Mucosa of rectum (tissue), 2 donors: ENCODE results near the gene TCTN1.
A peak's percentile ranks its signal among the peaks of the same experiment; 100 is the strongest.

ENCODE experiments used
- H3K27ac ChIP-seq, 2 donors: one replicate each; pipeline ENCODE4 v1.7.0; 2013; ENCODE audit warnings: inconsistent platforms in 2 of 2, low read depth in 2 of 2, low read length in 2 of 2
- H3K27me3 ChIP-seq, 2 donors: one replicate each; pipeline ENCODE4 v1.7.0; 2013; ENCODE audit warnings: low read length in 2 of 2; ENCODE audit not compliant: control insufficient read depth in 2 of 2, insufficient read depth in 2 of 2
- H3K36me3 ChIP-seq, 2 donors: one replicate each; pipeline ENCODE4 v1.7.0; 2013; ENCODE audit warnings: low read length in 2 of 2; ENCODE audit not compliant: control insufficient read depth in 2 of 2, insufficient read depth in 2 of 2
- H3K4me1 ChIP-seq, 2 donors: one replicate each; pipeline ENCODE4 v1.7.0; 2013; ENCODE audit warnings: low read length in 2 of 2, mild to moderate bottlenecking in 1 of 2; ENCODE audit not compliant: control insufficient read depth in 2 of 2, insufficient read depth in 2 of 2
- H3K4me3 ChIP-seq, 2 donors: one replicate each; pipeline ENCODE4 v1.7.0; 2013; ENCODE audit warnings: low read length in 2 of 2
- H3K9ac ChIP-seq, 2 donors: one replicate each; pipeline ENCODE4 v1.7.0; 2013; ENCODE audit warnings: low read length in 2 of 2, low read depth in 1 of 2, mild to moderate bottlenecking in 1 of 2
- H3K9me3 ChIP-seq, 2 donors: one replicate each; pipeline ENCODE4 v1.7.0; 2013; ENCODE audit warnings: low read length in 2 of 2; ENCODE audit not compliant: control insufficient read depth in 2 of 2
- donor health status: healthy.
- donor health status: Normal muscosa, but diverticular disease.

The TCTN1 gene

GRCh38 chr12:110575326-110575725, 38.6 kb upstream of the TCTN1 start:
- H3K27ac ChIP-seq = peak overlapping the region; percentile 56 to 80
- H3K27me3 ChIP-seq = no peaks in the 10 kb centered on the region
- H3K9me3 ChIP-seq = peaks cover 0 to 3% of the 10 kb centered on the region in 2 donors
- peaks cover 35 to 47% of the 10 kb centered on the region in 2 donors for H3K4me1 ChIP-seq
- peak overlapping the region; percentile 23 to 27 for H3K4me3 ChIP-seq
- H3K9ac ChIP-seq = peak overlapping the region in 1 of 2 donors; percentile 39
- no peaks in the 10 kb centered on the region for H3K36me3 ChIP-seq

DNA sequence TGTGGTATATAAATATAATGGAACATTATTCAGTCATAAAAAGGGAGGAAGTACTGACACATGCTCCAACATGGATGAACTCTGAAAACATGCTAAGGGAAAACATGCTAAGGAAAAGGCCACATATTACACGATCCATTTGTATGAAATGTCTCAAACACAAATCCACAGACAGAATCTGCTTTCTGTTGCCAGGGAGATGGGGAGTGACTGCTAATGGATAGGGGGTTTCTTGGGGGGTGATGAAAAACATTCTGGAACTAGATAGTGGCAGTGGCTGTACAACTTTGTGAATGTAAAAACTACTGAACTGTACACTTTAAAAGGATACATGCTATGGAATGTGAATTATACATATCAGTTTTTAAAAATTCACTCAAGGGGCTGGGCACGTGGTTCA, 37.4 kb upstream of the TCTN1 start:
- peaks cover 43 to 55% of the 10 kb centered on the region in 2 donors for H3K4me1 ChIP-seq
- H3K36me3 ChIP-seq = no peaks in the 10 kb centered on the region
- H3K27me3 ChIP-seq = no peaks in the 10 kb centered on the region
- H3K4me3 ChIP-seq = no peak overlapping the region
- H3K27ac ChIP-seq = peak overlapping the region; percentile 95 to 99
- peaks cover 0 to 3% of the 10 kb centered on the region in 2 donors for H3K9me3 ChIP-seq
- no peak overlapping the region for H3K9ac ChIP-seq

- Histone ChIP-seq H3K9ac (peak overlapping the region; percentile 60 to 71), H3K27me3 (no peaks in the 10 kb centered on the region), H3K27ac (peak overlapping the region; percentile 95 to 99), H3K36me3 (no peaks in the 10 kb centered on the region), H3K4me1 (peaks cover 43 to 55% of the 10 kb centered on the region in 2 donors), H3K9me3 (no peaks in the 10 kb centered on the region), H3K4me3 (peak overlapping the region; percentile 50 to 64)
Measured at GRCh38 chr12:110577864-110578693, 35.9 kb upstream of the TCTN1 start.

- peaks cover 46 to 61% of the 10 kb centered on the region in 2 donors for H3K4me1 ChIP-seq
- no peaks in the 10 kb centered on the region for H3K27me3 ChIP-seq
- H3K36me3 ChIP-seq = no peaks in the 10 kb centered on the region
- H3K4me3 ChIP-seq = peak overlapping the region in 1 of 2 donors; percentile 64
- H3K27ac ChIP-seq = peak overlapping the region; percentile 95 to 99
- H3K9me3 ChIP-seq = no peaks in the 10 kb centered on the region
- peak overlapping the region; percentile 60 to 71 for H3K9ac ChIP-seq
Measured at GRCh38 chr12:110578694-110579534, 35.0 kb upstream of the TCTN1 start.

DNA sequence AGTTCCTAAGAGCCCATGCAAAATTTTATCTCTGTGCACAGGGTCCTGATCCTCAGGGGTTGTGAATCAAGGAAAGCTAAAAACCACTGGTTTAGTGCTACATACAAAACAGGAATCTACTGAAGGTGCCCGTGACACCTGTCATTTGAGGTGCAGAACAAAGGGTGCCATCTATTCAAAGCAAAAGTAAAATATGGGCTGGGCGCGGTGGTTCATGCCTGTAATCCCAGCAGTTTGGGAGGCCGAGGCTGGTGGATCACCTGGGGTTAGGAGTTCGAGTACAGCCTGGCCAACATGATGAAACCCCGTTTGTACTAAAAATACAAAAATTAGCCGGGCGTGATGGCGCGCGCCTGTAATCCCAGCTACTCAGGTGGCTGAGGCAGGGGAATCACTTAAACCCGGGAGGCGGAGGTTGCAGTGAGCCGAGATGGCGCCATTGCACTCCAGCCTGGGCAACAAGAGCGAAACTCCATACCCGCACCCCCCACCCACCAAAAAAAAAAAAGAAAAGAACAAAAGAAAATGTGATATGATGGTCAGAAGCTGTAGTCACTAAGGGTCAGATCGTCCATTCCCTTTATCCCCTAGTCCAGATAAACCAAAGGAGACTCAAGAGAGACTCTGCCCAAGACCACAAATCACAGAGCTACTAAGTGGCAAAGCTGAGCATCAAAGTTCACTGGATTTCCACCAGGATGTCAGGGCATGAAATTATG, 34.2 kb upstream of the TCTN1 start:
- peaks cover 40 to 60% of the 10 kb centered on the region in 2 donors for H3K4me1 ChIP-seq
- H3K27me3 ChIP-seq = no peaks in the 10 kb centered on the region
- H3K9ac ChIP-seq = peak overlapping the region in 1 of 2 donors; percentile 5
- H3K36me3 ChIP-seq = no peaks in the 10 kb centered on the region
- peak overlapping the region; percentile 95 to 99 for H3K27ac ChIP-seq
- H3K9me3 ChIP-seq = no peaks in the 10 kb centered on the region
- H3K4me3 ChIP-seq = peak overlapping the region in 1 of 2 donors; percentile 38

- Histone ChIP-seq H3K9me3 (no peaks in the 10 kb centered on the region), H3K36me3 (no peaks in the 10 kb centered on the region), H3K27ac (peak overlapping the region; percentile 90 to 93), H3K27me3 (no peaks in the 10 kb centered on the region), H3K9ac (peak overlapping the region; percentile 98 to 99), H3K4me3 (peak overlapping the region; percentile 97 to 99), H3K4me1 (peaks cover 33 to 52% of the 10 kb centered on the region in 2 donors)
Measured at GRCh38 chr12:110581931-110582275, 32.0 kb upstream of the TCTN1 start.

DNA sequence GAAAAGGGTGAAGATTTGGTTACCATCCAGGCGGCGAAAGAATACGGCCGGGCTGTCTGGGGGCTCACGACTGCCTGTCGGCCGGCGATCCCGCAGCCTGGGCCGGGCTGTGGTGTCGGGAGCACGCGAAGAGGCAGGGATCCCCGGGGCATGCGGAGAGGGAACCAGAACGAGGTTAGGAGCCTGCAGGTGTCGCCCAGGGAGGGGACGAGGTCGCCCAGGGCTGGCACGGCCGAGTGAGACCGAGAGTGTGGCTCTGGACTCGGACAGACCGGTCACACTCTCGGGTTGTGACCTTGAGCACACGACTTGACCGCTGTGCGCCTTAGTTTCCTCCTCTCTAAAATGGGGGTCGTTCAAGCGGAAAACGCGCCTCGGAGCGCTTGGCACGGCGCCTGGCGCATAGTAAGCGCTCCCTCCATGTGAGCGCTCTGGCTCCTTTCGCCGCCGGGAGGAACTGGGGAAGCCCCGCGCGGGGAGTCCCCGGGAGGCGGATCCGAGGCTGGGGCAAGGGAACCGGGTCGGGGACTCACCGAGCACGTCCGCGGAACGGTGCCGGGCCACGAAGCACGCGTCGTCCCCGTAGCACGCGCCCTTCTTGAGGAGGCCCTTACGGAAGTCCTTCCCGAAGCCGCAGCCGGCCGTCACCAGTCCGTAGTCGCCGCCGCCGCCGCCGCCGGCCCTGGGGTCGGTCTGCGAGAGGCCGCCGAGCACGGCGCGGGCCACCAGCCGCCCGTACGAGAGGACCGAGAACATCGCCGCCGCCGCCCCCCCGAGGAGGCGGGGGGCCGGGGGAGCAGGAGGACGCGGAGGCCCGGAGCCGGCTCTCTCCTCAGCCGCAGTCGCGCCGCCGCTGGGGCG, 31.4 kb upstream of the TCTN1 start:
- H3K4me1 ChIP-seq = peaks cover 32 to 47% of the 10 kb centered on the region in 2 donors
- H3K36me3 ChIP-seq = no peaks in the 10 kb centered on the region
- no peaks in the 10 kb centered on the region for H3K27me3 ChIP-seq
- H3K4me3 ChIP-seq = peak overlapping the region; percentile 97 to 99
- H3K9me3 ChIP-seq = no peaks in the 10 kb centered on the region
- H3K9ac ChIP-seq = peak overlapping the region; percentile 98 to 99
- peak overlapping the region; percentile 90 to 93 for H3K27ac ChIP-seq

DNA sequence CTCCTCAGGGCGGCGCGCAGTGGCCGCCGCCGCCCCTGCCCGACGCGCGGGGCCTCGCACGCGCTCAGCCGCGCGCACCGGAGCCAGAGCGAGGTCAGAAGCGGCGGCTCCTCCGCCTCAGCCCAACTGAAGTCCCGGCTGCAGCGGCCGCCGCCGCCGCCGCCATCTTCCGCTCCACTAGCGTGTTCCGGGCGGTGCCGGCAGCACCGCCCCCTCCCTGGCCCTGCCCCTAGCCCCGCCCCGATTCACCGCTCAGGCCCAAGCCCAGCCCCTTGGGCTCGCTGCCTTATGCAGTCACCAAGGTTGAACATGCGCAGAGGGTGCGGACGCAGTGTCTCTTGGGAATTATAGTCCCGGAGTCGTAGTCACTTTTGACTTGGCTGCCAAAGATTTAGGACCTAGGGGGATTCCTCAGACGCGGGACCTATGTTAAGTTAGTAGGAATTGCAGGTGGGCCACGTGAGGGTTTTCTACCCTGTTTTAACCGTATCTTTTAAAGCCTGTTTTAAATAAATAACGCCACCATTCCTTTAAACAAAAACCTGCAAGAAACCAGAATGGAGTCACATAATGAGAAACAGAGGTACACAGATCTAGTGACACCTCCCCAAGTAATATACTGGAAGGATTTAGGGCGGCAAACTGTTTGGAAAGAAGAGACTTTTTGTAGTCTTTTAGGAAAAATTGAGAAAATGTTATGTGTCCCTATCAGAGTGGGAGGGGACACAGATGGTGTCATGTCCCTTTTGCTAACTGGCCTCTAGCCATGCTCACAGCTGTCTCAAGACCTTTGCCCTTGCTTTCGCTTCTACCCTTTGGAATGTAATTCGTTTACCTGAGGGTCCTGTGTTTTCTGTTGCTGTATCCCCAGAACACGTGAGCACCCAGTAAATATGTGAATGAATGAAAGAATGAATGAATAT, 30.5 kb upstream of the TCTN1 start, which contains the start of gene PPTC7:
Gene PPTC7 (minus strand): TSS at position 182 of the 923 bp plus-strand sequence. CDS start 287 bp downstream, outside the sequence.
- Histone ChIP-seq H3K4me3 (peak within 1 kb of the TSS; percentile 97 to 99), H3K27me3 (no peaks in the 10 kb centered on the region), H3K9me3 (no peaks in the 10 kb centered on the region), H3K27ac (peak within 1 kb of the TSS; percentile 90 to 93), H3K9ac (peak within 1 kb of the TSS; percentile 98 to 99), H3K4me1 (peaks cover 25 to 38% of the 10 kb centered on the region in 2 donors), H3K36me3 (no peaks in the 10 kb centered on the region)
